ENCODE data around the gene IGSF1. TPM values are rescaled to one million over a fixed set of nuclear protein-coding genes. Genes with fewer than 3 reads are reported as not detected.

Gene IGSF1
- total RNA-seq, result 0.14 TPM in 1 of 2 replicates, not detected in the other

GRCh38 chrX:131288738-131289511, at the start of gene IGSF1:
Gene IGSF1, minus strand, starts transcription at chrX:131289306. Its CDS starts 2,632 bp downstream, at chrX:131286674.

Other genes with a start within 250 kb of the IGSF1 start
- not detected in 2 replicates for gene ARHGAP36, start 231.0 kb downstream of the IGSF1 start, total RNA-seq

Measured in smooth muscle cell of the umbilical artery (primary cell).